ENCODE data around the gene NGFR.

NGFR gene

DNA sequence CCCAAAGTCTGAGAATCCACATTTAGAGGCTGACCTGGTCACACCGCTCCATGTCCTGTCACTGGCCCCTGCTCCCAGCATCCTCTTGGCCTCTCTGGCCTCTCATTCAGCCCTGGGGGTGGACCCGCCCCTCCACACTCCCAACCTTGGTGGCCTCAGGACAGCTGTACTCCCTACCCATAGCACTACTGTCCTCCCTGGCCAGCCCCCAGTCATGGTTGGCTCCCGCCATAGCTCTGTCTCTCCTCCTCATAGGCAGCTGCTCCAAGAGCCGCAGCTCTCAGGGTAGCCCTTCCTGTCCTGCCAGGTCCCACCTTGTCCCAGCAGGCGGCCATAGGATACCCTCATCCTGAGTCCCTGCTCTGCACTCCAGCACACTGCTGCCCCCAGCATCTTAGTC, 42.4 kb upstream of the NGFR start:
- CTCF ChIA-PET = interaction anchor here (1.0 kb wide), 1 partner anchor 43 kb away, joined by 3 read pairs; the partner anchor contains the start of gene NGFR
- TF ChIP-seq, protein P1, sequence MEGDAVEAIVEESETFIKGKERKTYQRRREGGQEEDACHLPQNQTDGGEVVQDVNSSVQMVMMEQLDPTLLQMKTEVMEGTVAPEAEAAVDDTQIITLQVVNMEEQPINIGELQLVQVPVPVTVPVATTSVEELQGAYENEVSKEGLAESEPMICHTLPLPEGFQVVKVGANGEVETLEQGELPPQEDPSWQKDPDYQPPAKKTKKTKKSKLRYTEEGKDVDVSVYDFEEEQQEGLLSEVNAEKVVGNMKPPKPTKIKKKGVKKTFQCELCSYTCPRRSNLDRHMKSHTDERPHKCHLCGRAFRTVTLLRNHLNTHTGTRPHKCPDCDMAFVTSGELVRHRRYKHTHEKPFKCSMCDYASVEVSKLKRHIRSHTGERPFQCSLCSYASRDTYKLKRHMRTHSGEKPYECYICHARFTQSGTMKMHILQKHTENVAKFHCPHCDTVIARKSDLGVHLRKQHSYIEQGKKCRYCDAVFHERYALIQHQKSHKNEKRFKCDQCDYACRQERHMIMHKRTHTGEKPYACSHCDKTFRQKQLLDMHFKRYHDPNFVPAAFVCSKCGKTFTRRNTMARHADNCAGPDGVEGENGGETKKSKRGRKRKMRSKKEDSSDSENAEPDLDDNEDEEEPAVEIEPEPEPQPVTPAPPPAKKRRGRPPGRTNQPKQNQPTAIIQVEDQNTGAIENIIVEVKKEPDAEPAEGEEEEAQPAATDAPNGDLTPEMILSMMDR (conservative IDR thresholded peaks at IDR 0.05; ENCODE audit: low read depth) = no peak
- no peak overlapping the region for H3K27ac ChIP-seq
- POLR2A ChIA-PET (ENCODE audit: low non-redundant PET) = no interaction called here
- no peak for DNase-seq (ENCODE audit: low spot score)

DNA sequence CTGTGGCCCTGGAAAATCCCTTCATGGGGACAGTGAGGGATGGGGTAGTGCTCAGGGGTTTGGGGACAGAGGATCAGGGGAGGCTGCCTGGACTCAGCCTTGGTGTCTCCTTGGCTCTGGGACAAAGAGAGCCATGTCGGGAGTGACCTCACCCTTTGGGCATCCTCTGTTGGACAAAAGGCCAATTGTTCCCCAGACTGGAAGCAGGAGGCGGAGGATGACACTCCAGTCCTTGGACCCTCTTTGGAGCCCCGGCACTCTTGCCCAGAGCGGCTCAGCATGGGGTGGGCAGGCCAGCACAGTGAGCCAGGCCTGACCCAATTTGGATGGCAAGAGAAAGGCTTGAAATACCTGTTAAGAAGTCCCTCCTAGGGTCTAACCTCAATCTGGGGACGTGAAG, 41.0 kb upstream of the NGFR start:
- H3K27ac ChIP-seq = no peak overlapping the region
- ChIA-PET POLR2A (ENCODE audit: low non-redundant PET) (no interaction called here), CTCF (interaction anchor here (0.6 to 1.6 kb wide), 3 partner anchors 103 to 1503 kb away, joined by 3 to 6 read pairs (median 3); no protein-coding TSS in a partner anchor)
- TF ChIP-seq, protein P1 (conservative IDR thresholded peaks at IDR 0.05; ENCODE audit: low read depth) = no peak
- no peak for DNase-seq (ENCODE audit: low spot score)

DNA sequence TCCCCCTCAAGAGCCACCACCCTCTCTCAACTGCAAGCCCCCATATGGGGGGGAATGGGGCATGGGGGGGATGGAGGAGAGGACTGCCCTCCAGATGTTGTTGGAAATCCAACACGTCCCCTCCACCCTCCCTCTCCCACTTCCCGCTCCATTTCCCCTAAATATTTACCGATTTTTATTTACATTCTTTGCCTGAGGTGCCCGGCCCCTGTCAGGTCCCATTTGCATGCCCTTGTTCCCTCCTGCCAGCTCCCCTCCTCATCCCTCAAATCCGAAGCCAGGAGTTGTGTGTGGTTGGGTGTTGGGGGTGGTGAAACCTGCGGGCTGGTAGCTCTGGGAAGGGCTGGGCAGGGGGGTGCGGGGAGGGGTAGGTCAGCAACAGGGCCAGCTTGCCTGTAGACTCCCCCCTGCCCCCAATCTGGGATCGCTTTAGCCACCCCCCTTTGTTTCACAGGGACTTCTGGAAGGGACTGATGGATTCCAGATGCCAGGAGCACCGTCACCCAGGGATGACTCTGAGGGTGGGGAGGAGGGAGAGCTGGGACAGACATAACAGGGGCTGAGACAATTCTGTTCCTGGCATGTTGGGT, 39.7 kb upstream of the NGFR start:
- H3K27ac ChIP-seq = no peak overlapping the region
- no peak for DNase-seq (ENCODE audit: low spot score)
- TF ChIP-seq, protein P1 (conservative IDR thresholded peaks at IDR 0.05; ENCODE audit: low read depth) = no peak
- POLR2A ChIA-PET (ENCODE audit: low non-redundant PET) = no interaction called here
- CTCF ChIA-PET = interaction anchor here (1.1 to 1.6 kb wide), 2 partner anchors 20 to 101 kb away, joined by 3 to 6 read pairs; no protein-coding TSS in a partner anchor

DNA sequence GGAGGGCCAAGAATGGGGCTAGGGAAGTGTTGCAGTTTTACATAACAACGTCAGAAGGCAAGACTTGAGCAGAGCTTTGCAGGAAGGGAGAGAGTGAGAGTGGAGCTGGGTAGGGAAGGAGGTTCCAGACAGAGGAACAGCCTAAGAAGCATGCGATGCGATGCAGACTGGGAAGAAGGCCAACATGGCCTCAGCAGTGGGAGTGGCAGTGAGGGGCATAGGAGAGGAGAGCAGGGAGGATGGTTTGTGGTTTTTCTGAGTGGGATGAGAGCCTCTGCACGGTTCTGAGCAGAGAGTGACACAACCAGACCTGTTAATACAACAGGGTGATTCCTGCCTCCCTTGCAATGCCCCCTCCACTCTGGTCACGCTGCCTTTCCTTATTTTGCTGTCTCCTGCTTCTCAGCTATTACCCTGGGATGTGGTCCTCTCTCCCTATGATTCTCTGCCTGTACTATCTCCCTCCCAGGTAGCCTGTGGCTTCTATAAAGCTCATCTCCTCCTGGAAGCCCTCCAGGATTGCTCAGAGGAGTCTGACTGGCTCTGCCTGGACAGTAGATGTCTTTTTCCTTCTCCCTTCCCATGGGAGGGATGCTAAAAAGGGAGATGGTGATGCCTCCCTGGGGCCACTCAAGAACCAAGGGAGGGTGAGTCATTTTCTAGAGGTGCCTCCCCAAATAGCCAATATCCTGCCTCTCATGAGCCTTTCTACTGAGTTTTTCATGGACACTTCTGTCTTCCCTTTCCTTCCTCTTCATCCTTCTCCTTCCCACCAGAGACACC, 38.7 kb upstream of the NGFR start:
- DNase-seq (ENCODE audit: low spot score) = no peak
- ChIA-PET POLR2A (ENCODE audit: low non-redundant PET) (no interaction called here), CTCF (interaction anchor here (0.6 to 1.4 kb wide), 4 partner anchors 21 to 100 kb away, joined by 3 to 5 read pairs (median 3); no protein-coding TSS in a partner anchor)
- TF ChIP-seq, protein P1 (conservative IDR thresholded peaks at IDR 0.05; ENCODE audit: low read depth) = no peak
- no peak overlapping the region for H3K27ac ChIP-seq

DNA sequence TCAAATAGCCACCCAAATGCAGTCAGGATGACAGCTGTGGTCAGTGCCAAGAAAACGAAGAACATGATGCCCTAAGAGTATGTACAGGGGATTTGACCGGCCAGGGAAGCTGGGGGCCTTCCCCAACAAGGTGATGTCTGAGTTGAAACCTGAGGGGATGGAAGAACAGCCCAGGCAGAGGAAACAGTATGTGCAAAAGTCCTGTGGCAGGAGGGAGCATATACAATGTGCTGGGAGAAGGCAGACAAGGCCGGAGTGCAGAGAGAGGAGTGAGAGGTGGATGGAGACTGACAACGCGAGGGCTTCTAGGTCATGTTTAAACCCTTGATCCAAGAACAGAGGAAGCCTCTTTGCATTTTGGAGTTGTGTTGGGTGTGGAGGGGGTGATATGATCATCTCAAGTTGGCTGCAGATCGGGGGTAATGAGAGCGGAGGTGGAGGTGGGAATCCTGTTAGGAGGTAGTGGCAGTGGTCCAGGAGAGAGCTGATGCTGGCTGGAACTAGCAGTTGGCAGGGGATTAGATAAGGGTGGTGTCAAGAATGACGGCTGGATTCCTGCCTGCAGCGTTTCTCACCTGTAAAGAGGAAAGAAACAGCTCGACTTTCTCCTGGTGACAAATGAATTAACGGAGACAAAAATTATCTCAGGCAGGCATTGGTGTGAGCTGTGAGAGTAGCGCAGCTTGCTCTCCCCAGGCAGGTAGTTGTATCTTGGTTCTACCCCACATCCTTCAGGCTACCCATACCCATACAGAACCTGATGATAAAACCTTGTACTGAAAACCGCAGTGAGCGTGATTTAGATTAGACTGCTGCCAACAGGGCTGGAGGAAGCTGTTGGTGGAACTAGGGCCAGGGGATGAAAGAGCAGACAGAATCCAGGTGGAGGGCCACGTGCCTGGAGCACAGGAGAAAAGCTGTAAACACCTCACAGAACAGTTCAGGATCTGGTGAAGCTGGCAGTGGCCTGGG, 37.2 kb upstream of the NGFR start:
- POLR2A ChIA-PET (ENCODE audit: low non-redundant PET) = no interaction called here
- CTCF ChIA-PET = interaction anchor here (0.6 to 1.4 kb wide), 6 partner anchors 13 to 99 kb away, joined by 3 to 5 read pairs (median 4); no protein-coding TSS in a partner anchor
- TF ChIP-seq, protein P1 (conservative IDR thresholded peaks at IDR 0.05; ENCODE audit: low read depth) = no peak

More for the DNA sequence above, 37.2 kb upstream of the NGFR start:
- DNase-seq (ENCODE audit: low spot score) = no peak
- peak overlapping the region; percentile 52 for H3K27ac ChIP-seq
